Smooth muscle cell (in vitro differentiated cells): Measurements from ENCODE around the gene CASZ1. TPM values are rescaled to one million over a fixed set of nuclear protein-coding genes. Genes with fewer than 3 reads are reported as not detected.

Source experiments
- DNase-seq: peaks from one replicate; lab custom pipeline; 2025; ENCODE audit not compliant: unreplicated experiment; lab: John Stamatoyannopoulos, UW
- H2AFZ ChIP-seq: fragments of 200-600 bp; sonication (generic); 2 replicates; pipeline ENCODE4 v1.6.0; 2016; ENCODE audit warnings: antibody characterized with exemption, low read depth, mild to moderate bottlenecking
- H3F3A ChIP-seq: fragments of 200-600 bp; sonication (generic); 2 replicates; pipeline ENCODE4 v1.6.0; 2017; ENCODE audit warnings: antibody characterized with exemption, low read depth
- H3K27ac ChIP-seq: fragments of 200-600 bp; sonication (generic); 2 replicates; pipeline ENCODE4 v1.5.1; 2016; ENCODE audit warnings: low read depth, mild to moderate bottlenecking
- H3K27me3 ChIP-seq: fragments of 200-600 bp; sonication (generic); 2 replicates; pipeline ENCODE4 v1.6.1; 2016; ENCODE audit warnings: low read depth, mild to moderate bottlenecking
- H3K36me3 ChIP-seq: fragments of 200-600 bp; sonication (generic); 2 replicates; pipeline ENCODE4 v1.5.1; 2016; ENCODE audit warnings: low read depth
- H3K4me1 ChIP-seq: fragments of 200-600 bp; sonication (generic); 2 replicates; pipeline ENCODE4 v1.5.1; 2016; ENCODE audit warnings: low read depth
- H3K4me2 ChIP-seq: fragments of 200-600 bp; sonication (generic); 2 replicates; pipeline ENCODE4 v1.6.0; 2016; ENCODE audit warnings: mild to moderate bottlenecking
- H3K4me3 ChIP-seq: fragments of 200-600 bp; sonication (generic); 2 replicates; pipeline ENCODE4 v1.5.1; 2016; ENCODE audit warnings: mild to moderate bottlenecking
- H3K79me2 ChIP-seq: fragments of 200-600 bp; sonication (generic); 2 replicates; pipeline ENCODE4 v1.6.0; 2016; ENCODE audit warnings: low read depth, mild to moderate bottlenecking
- H3K9ac ChIP-seq: fragments of 200-600 bp; sonication (generic); 2 replicates; pipeline ENCODE4 v1.6.0; 2016; ENCODE audit warnings: low read depth
- H3K9me3 ChIP-seq: fragments of 200-600 bp; sonication (generic); replicated peaks from 2 replicates; pipeline ENCODE4 v1.5.1; 2016; ENCODE audit warnings: low read depth
- H4K20me1 ChIP-seq: fragments of 200-600 bp; sonication (generic); 2 replicates; pipeline ENCODE4 v1.6.0; 2016; ENCODE audit warnings: low read depth
- WGBS: methylation state at CpG from one replicate; pipeline ENCODE4 v1.1.7; 2016; ENCODE audit warnings: low lambda C conversion rate; 5-methylcytosine and 5-hydroxymethylcytosine counted together
- polyA plus RNA-seq: library from polyadenylated mRNA; unstranded; fragments of >200 nt; fragmentation: Nextera tagmentation; extraction: Ambion mirVana; gene quantifications from 2 replicates; pipeline ENCODE4 v1.2.1, GENCODE V29; 2016
- total RNA-seq: library from RNA; depleted of rRNA; stranded (reverse); fragments of >200 nt; gene quantifications from 2 replicates; pipeline ENCODE4 v1.2.3, GENCODE V29; 2014
- TF ChIP-seq, protein P1 (sequence below): fragments of 200-600 bp; sonication (generic); IDR thresholded peaks from 2 replicates; pipeline ENCODE4 v1.5.1; 2017; ENCODE audit warnings: borderline replicate concordance, mild to moderate bottlenecking, antibody characterized with exemption; ENCODE audit not compliant: insufficient read depth, poor library complexity, severe bottlenecking

Gene CASZ1
- total and polyA plus RNA-seq, 2 experiments from 2014 or later = 0.70 to 1.9 TPM

DNA sequence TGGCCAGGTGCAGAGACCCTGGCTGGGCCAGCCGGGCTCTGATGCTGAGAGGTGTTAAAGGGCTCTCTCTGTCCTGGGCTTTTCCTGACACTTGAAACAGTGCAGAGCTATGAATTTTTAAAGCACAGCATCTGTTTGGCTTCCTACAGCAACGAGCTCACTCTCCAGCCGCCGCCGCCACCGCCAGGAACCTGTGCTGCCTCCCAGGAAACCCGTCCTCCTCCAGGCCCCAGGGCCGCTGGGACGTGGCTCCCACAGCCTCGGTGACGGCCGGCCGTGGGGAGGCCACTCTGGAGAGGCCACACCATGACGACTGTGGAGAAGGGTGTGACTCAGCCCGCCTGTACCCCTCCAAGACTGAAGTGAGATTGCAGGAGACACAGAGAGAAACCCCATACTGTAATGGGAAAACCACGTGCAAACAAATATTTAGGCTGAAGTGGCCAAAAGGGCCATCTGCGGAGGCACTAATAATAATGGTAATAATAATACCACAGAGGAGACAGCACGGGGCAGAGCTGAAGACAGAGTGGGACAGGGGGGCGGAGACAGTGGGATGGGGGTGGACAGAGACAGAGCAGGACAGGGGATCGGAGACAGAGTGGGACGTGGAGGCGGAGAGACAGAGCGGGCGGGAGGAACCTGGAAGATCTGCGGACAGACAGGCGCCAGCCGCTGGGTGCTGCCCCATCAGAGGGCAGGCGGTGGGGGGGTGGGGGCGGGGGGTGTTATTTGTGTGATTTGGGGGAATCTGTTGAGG, 139.2 kb downstream of the CASZ1 start:
- no peak for DNase-seq

DNA sequence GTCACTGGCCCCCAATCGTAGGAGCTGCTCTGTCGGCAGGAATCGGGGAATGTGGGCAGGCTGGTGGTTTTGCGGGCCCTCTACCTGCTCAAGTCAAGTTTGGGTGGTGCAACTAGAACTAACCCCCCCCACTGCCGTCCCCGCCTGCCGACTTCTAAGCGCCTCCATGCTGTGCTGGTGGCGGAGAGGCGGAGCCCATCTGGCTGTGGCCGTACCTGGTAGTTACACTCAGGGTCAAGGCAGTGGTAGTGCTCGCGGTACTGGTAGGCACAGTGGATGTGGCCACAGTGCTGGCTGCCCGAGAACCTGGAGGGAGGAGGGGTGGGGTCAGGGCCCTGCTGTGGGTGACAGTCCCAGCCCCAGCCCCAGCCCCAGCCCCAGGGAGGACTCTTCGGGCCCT, 140.0 kb downstream of the CASZ1 start:
- WGBS = 90% methylated on average over 15 of the region's 15 CpGs
- Histone ChIP-seq H3K79me2 (no peaks in the 10 kb centered on the region), H3K36me3 (no peaks in the 10 kb centered on the region), H3K4me1 (peaks cover 5% of the 10 kb centered on the region), H3F3A (no peaks in the 10 kb centered on the region), H2AFZ (no peak overlapping the region), H3K4me2 (no peak overlapping the region), H3K4me3 (no peak overlapping the region), H3K27me3 (no peaks in the 10 kb centered on the region), H4K20me1 (no peaks in the 10 kb centered on the region), H3K27ac (no peak overlapping the region), H3K9me3 (no peaks in the 10 kb centered on the region), H3K9ac (no peak overlapping the region)
- TF ChIP-seq, protein P1, sequence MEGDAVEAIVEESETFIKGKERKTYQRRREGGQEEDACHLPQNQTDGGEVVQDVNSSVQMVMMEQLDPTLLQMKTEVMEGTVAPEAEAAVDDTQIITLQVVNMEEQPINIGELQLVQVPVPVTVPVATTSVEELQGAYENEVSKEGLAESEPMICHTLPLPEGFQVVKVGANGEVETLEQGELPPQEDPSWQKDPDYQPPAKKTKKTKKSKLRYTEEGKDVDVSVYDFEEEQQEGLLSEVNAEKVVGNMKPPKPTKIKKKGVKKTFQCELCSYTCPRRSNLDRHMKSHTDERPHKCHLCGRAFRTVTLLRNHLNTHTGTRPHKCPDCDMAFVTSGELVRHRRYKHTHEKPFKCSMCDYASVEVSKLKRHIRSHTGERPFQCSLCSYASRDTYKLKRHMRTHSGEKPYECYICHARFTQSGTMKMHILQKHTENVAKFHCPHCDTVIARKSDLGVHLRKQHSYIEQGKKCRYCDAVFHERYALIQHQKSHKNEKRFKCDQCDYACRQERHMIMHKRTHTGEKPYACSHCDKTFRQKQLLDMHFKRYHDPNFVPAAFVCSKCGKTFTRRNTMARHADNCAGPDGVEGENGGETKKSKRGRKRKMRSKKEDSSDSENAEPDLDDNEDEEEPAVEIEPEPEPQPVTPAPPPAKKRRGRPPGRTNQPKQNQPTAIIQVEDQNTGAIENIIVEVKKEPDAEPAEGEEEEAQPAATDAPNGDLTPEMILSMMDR = no peak
- no peak for DNase-seq

More for the DNA sequence above, 139.2 kb downstream of the CASZ1 start:
- H2AFZ ChIP-seq = no peak overlapping the region
- TF ChIP-seq, protein P1 = no peak
- no peak overlapping the region for H3K4me3 ChIP-seq
- H3K79me2 ChIP-seq = no peaks in the 10 kb centered on the region
- no peaks in the 10 kb centered on the region for H3K4me1 ChIP-seq
- WGBS = 63% methylated on average over 21 of the region's 29 CpGs
- H3K36me3 ChIP-seq = no peaks in the 10 kb centered on the region
- H3K4me2 ChIP-seq = no peak overlapping the region
- H3K9me3 ChIP-seq = no peaks in the 10 kb centered on the region
- H3F3A ChIP-seq = no peaks in the 10 kb centered on the region
- H3K27me3 ChIP-seq = no peaks in the 10 kb centered on the region
- no peak overlapping the region for H3K9ac ChIP-seq
- no peaks in the 10 kb centered on the region for H4K20me1 ChIP-seq
- H3K27ac ChIP-seq = no peak overlapping the region

DNA sequence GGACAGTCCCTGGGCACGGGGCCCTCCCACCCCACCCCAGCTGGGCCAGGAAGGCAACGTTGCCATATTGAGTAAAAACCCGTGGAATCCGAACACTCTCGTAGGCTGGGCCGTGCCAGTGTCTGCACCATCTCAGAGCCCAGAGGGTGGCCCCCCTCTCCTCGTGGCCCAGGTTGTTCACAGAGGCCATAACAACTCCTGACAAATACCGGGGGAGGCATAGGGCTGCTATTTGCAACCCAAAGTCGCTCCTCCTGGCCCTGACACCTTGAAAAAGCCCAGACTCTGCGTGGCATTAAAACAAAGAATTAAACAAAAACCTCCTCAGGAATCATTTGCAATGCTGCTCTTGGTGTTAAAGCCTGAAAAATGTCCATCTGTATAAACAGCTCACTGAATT, 141.4 kb downstream of the CASZ1 start:
- Histone ChIP-seq H3K27me3 (no peaks in the 10 kb centered on the region), H3K9me3 (no peaks in the 10 kb centered on the region), H4K20me1 (no peaks in the 10 kb centered on the region), H3K4me3 (no peak overlapping the region), H3K9ac (no peak overlapping the region), H3K4me2 (no peak overlapping the region), H3F3A (no peaks in the 10 kb centered on the region), H3K4me1 (peaks cover 19% of the 10 kb centered on the region), H3K36me3 (no peaks in the 10 kb centered on the region), H3K27ac (no peak overlapping the region), H3K79me2 (no peaks in the 10 kb centered on the region), H2AFZ (no peak overlapping the region)
- 88% methylated on average over 8 of the region's 10 CpGs for WGBS
- TF ChIP-seq, protein P1 = no peak
- no peak for DNase-seq
